Melanocyte of skin (primary cell): Measurements from ENCODE around the gene GGTLC1. TPM values are rescaled to one million over a fixed set of nuclear protein-coding genes. Genes with fewer than 3 reads are reported as not detected.

ENCODE experiments used
- small RNA-seq, 2 donors: library from RNA; depleted of rRNA; stranded (forward); fragments of <200 nt; gene quantifications; one replicate each; pipeline ENCODE3, GENCODE V24; 2012
- total RNA-seq, 2 donors: library from RNA; depleted of rRNA; stranded (reverse); fragments of >200 nt; gene quantifications; 2 replicates each; pipeline ENCODE4 v1.2.3, GENCODE V29; 2012

Gene GGTLC1
- total RNA-seq = not detected

GRCh38 chr20:23988561-23988960 lies at the start of gene GGTLC1:
Gene GGTLC1, minus strand, starts transcription at chr20:23988779. Its CDS starts 2,168 bp downstream, at chr20:23986611.

Small RNA genes lying within 50 kb of the gene (small RNA-seq; reads per million reads assigned to genes)
- 0 reads per million in 2 donors for gene AL133466.1

Other genes with a start within 250 kb of the GGTLC1 start
- not detected for gene CST1, start 237.8 kb downstream of the GGTLC1 start, total RNA-seq
- not detected for gene CST2, start 162.1 kb downstream of the GGTLC1 start, total RNA-seq
- not detected for gene CST5, start 109.0 kb downstream of the GGTLC1 start, total RNA-seq